A673 (cell line): ENCODE data around the gene FNDC3B.

Experiments
- CTCF ChIP-seq: fragments of 300-800, 200-600 bp; sonication (generic); conservative IDR thresholded peaks from 2 replicates; pipeline ENCODE4 v1.5.1; 2017; ENCODE audit warnings: low read depth, mild to moderate bottlenecking, antibody characterized with exemption, low read length, moderate library complexity, mixed read lengths
- EZH2 ChIP-seq: fragments of 200-600 bp; sonication (generic); IDR thresholded peaks from 2 replicates; pipeline ENCODE4 v1.6.1; 2017; ENCODE audit warnings: borderline replicate concordance, low read depth, mild to moderate bottlenecking, mixed read lengths, antibody characterized with exemption, low read length; ENCODE audit not compliant: poor library complexity, severe bottlenecking

- TF ChIP-seq CTCF (no peak), EZH2 (no peak)
Measured at GRCh38 chr3:172097585-172097984, 58.2 kb downstream of the FNDC3B start.
